IMR-90 (cell line): ENCODE data around the gene CARD14. TPM values are rescaled to one million over a fixed set of nuclear protein-coding genes. Genes with fewer than 3 reads are reported as not detected.

ENCODE experiments used
- ATAC-seq: fragments of 200-7000 bp; cut with Tn5 transposase; 2 replicates; pipeline ENCODE4 v1.9.1; 2020; ENCODE audit warnings: low read depth, mild to moderate bottlenecking, moderate library complexity
- BruUV-seq: library from RNA; stranded (reverse); fragments of 400-500 nt; replicated peaks from 2 replicates; lab custom pipeline; 2021; lab: Mats Ljungman, UMichigan
- CTCF ChIA-PET: fragments of 300-600 bp; formaldehyde crosslinking; extraction: SDS; loops from one replicate; lab custom pipeline; 2021; ENCODE audit warnings: antibody characterized with exemption; lab: Yijun Ruan, JAX
- POLR2A ChIA-PET: fragments of 300-600 bp; sonication (Branson Sonifier 250); formaldehyde crosslinking; loops from one replicate; lab custom pipeline; 2022; ENCODE audit warnings: antibody characterized with exemption; ENCODE audit not compliant: unreplicated experiment; lab: Charles Lee
- DNase-seq: peaks from one replicate; pipeline ENCODE4 v3.0.0; 2013
- H2AFZ ChIP-seq: replicated peaks from 2 replicates; pipeline ENCODE3; 2013; ENCODE audit warnings: low read length, mild to moderate bottlenecking; ENCODE audit not compliant: poor library complexity
- H2AK5ac ChIP-seq: 2 replicates; pipeline ENCODE4 v1.6.1; 2013; ENCODE audit warnings: low read depth, low read length, inconsistent platforms
- H2AK9ac ChIP-seq: replicated peaks from 2 replicates; pipeline ENCODE3; 2013; ENCODE audit warnings: mild to moderate bottlenecking, low read depth, low read length, moderate library complexity; ENCODE audit not compliant: poor library complexity
- H2BK120ac ChIP-seq: 2 replicates; pipeline ENCODE4 v1.6.1; 2013; ENCODE audit warnings: low read depth, low read length, inconsistent platforms
- H2BK15ac ChIP-seq: 3 replicates; pipeline ENCODE4 v1.6.1; 2013; ENCODE audit warnings: low read depth, low read length, inconsistent platforms
- H2BK20ac ChIP-seq: 2 replicates; pipeline ENCODE4 v1.6.1; 2013; ENCODE audit warnings: low read depth, mild to moderate bottlenecking, inconsistent platforms, low read length, moderate library complexity
- H2BK5ac ChIP-seq: 2 replicates; pipeline ENCODE4 v1.6.1; 2013; ENCODE audit warnings: mild to moderate bottlenecking, low read depth, low read length, inconsistent platforms; ENCODE audit not compliant: poor library complexity, severe bottlenecking
- H3K14ac ChIP-seq: replicated peaks from 2 replicates; pipeline ENCODE4 v1.6.1; 2013; ENCODE audit warnings: low read depth, low read length, inconsistent platforms
- H3K18ac ChIP-seq: 2 replicates; pipeline ENCODE4 v1.6.1; 2013; ENCODE audit warnings: low read depth, low read length, control low read depth
- H3K23ac ChIP-seq: 2 replicates; pipeline ENCODE4 v1.6.1; 2013; ENCODE audit warnings: low read depth, low read length, inconsistent platforms
- H3K27ac ChIP-seq: 2 replicates; pipeline ENCODE4 v1.5.1; 2013; ENCODE audit warnings: mild to moderate bottlenecking, control low read depth, low read length; ENCODE audit not compliant: insufficient read depth
- H3K27me3 ChIP-seq: 2 replicates; pipeline ENCODE4 v1.6.1; 2013; ENCODE audit warnings: low read length; ENCODE audit not compliant: control insufficient read depth, insufficient read depth
- H3K36me3 ChIP-seq: 2 replicates; pipeline ENCODE4 v1.6.1; 2013; ENCODE audit warnings: low read length, mixed read lengths; ENCODE audit not compliant: control insufficient read depth, insufficient read depth
- H3K4ac ChIP-seq: 2 replicates; pipeline ENCODE4 v1.6.1; 2013; ENCODE audit warnings: low read depth, low read length, inconsistent platforms
- H3K4me1 ChIP-seq: 2 replicates; pipeline ENCODE4 v1.6.1; 2013; ENCODE audit warnings: low read length, mixed read lengths; ENCODE audit not compliant: control insufficient read depth, insufficient read depth
- H3K4me2 ChIP-seq: 2 replicates; pipeline ENCODE4 v1.6.1; 2013; ENCODE audit warnings: low read depth, mild to moderate bottlenecking, control low read depth, low read length, moderate library complexity
- H3K4me3 ChIP-seq: 2 replicates; pipeline ENCODE4 v1.5.1; 2013; ENCODE audit warnings: low read depth, mild to moderate bottlenecking, control low read depth, low read length, moderate library complexity; ENCODE audit not compliant: insufficient read depth
- H3K56ac ChIP-seq: 2 replicates; pipeline ENCODE4 v1.6.1; 2013; ENCODE audit warnings: low read length, inconsistent platforms; ENCODE audit not compliant: insufficient read depth; ENCODE audit errors: extremely low read depth
- H3K79me1 ChIP-seq, 2 experiments: 2 replicates each; pipeline ENCODE4 v1.6.1; 2013; ENCODE audit warnings: low read length in 2 of 2, inconsistent platforms in 1 of 2, low read depth in 1 of 2
- H3K9ac ChIP-seq: 2 replicates; pipeline ENCODE4 v1.6.1; 2013; ENCODE audit warnings: low read depth, low read length, control low read depth
- H3K9me1 ChIP-seq: 2 replicates; pipeline ENCODE4 v1.6.1; 2013; ENCODE audit warnings: low read length, inconsistent platforms; ENCODE audit not compliant: insufficient read depth
- H3K9me3 ChIP-seq: 2 replicates; pipeline ENCODE4 v1.6.1; 2013; ENCODE audit warnings: low read length; ENCODE audit not compliant: control insufficient read depth, insufficient read depth
- H4K20me1 ChIP-seq: 2 replicates; pipeline ENCODE4 v1.6.1; 2013; ENCODE audit warnings: low read length, inconsistent platforms; ENCODE audit not compliant: insufficient read depth
- H4K5ac ChIP-seq: 2 replicates; pipeline ENCODE4 v1.6.1; 2013; ENCODE audit warnings: mild to moderate bottlenecking, low read depth, low read length, control low read depth
- H4K8ac ChIP-seq, 2 experiments: 2 replicates each; pipeline ENCODE4 v1.6.1; 2013; ENCODE audit warnings: low read depth in 2 of 2, low read length in 2 of 2, control low read depth in 1 of 2, inconsistent platforms in 1 of 2
- H4K91ac ChIP-seq: 2 replicates; pipeline ENCODE4 v1.6.1; 2013; ENCODE audit warnings: low read depth, low read length, inconsistent platforms; ENCODE audit not compliant: insufficient read depth
- BHLHE40 ChIP-seq: fragments of 150-350 bp; IDR thresholded peaks from 2 replicates; pipeline ENCODE4 v1.6.1; 2016; ENCODE audit warnings: mild to moderate bottlenecking, low read depth, low read length
- CEBPB ChIP-seq: IDR thresholded peaks from 2 replicates; pipeline ENCODE4 v1.6.1; 2012; ENCODE audit warnings: low read depth, low read length, improper control_type of control experiment
- CHD1 ChIP-seq: IDR thresholded peaks from 2 replicates; pipeline ENCODE4 v1.6.1; 2012; ENCODE audit warnings: low read depth, low read length, improper control_type of control experiment
- CTCF ChIP-seq: conservative IDR thresholded peaks from 2 replicates; pipeline ENCODE4 v1.5.1; 2012; ENCODE audit warnings: mild to moderate bottlenecking, low read depth, low read length, improper control_type of control experiment
- ELK1 ChIP-seq: fragments of 150-350 bp; IDR thresholded peaks from 2 replicates; pipeline ENCODE4 v1.6.1; 2016; ENCODE audit warnings: low read depth, mild to moderate bottlenecking, low read length, moderate library complexity, borderline replicate concordance
- FOS ChIP-seq: fragments of 150-350 bp; IDR thresholded peaks from 2 replicates; pipeline ENCODE4 v1.6.1; 2016; ENCODE audit warnings: low read depth, low read length
- MAZ ChIP-seq: IDR thresholded peaks from 2 replicates; pipeline ENCODE4 v1.6.1; 2012; ENCODE audit warnings: low read depth, mild to moderate bottlenecking, low read length, improper control_type of control experiment, moderate library complexity, borderline replicate concordance
- MXI1 ChIP-seq: IDR thresholded peaks from 2 replicates; pipeline ENCODE4 v1.6.1; 2012; ENCODE audit warnings: low read depth, mild to moderate bottlenecking, low read length, moderate library complexity, borderline replicate concordance
- NFE2L2 ChIP-seq: fragments of 150-350 bp; IDR thresholded peaks from 2 replicates; pipeline ENCODE4 v1.6.1; 2016; ENCODE audit warnings: low read depth, mild to moderate bottlenecking, low read length
- POLR2A ChIP-seq: IDR thresholded peaks from 2 replicates; pipeline ENCODE4 v1.6.1; 2012; ENCODE audit warnings: mild to moderate bottlenecking, low read depth, low read length
- RAD21 ChIP-seq: IDR thresholded peaks from 2 replicates; pipeline ENCODE4 v1.6.1; 2012; ENCODE audit warnings: low read length, improper control_type of control experiment
- RCOR1 ChIP-seq: IDR thresholded peaks from 2 replicates; pipeline ENCODE4 v1.6.1; 2012; ENCODE audit warnings: mild to moderate bottlenecking, low read length, improper control_type of control experiment; ENCODE audit not compliant: insufficient replicate concordance
- RFX5 ChIP-seq: IDR thresholded peaks from 2 replicates; pipeline ENCODE4 v1.8.0; 2012; ENCODE audit warnings: low read depth, mild to moderate bottlenecking, low read length, moderate library complexity
- SMC3 ChIP-seq: fragments of 150-350 bp; IDR thresholded peaks from 2 replicates; pipeline ENCODE4 v1.6.1; 2016; ENCODE audit warnings: low read depth, mild to moderate bottlenecking, antibody characterized with exemption, low read length, moderate library complexity
- USF2 ChIP-seq: fragments of 150-350 bp; IDR thresholded peaks from 2 replicates; pipeline ENCODE4 v1.6.1; 2017; ENCODE audit warnings: mild to moderate bottlenecking, antibody characterized with exemption, low read length, low read depth
- WGBS, 2 experiments: methylation state at CpG; one replicate each; pipeline versions ENCODE4 v1.1.5 to v1.1.7; 2013; ENCODE audit warnings: missing lambda C conversion rate in 2 of 2; ENCODE audit not compliant: insufficient read length in 1 of 2; ENCODE audit errors: extremely low coverage in 2 of 2; 5-methylcytosine and 5-hydroxymethylcytosine counted together
- dilution Hi-C: fragments of 300-500 bp; cut with HindIII; formaldehyde crosslinking; loops from one replicate; pipeline ENCODE4 v1.14.3; 2018; ENCODE audit warnings: low sequenced_read_pairs; ENCODE audit not compliant: unreplicated experiment
- in situ Hi-C: fragments of 300-500 bp; cut with MboI; formaldehyde crosslinking; loops from 3 replicates; pipeline ENCODE4 v1.14.3; 2019; ENCODE audit warnings: low sequenced_read_pairs, inconsistent platforms, mixed read lengths
- intact Hi-C: fragments of 100-400 bp; cut with micrococcal nuclease; formaldehyde crosslinking; loops from 2 replicates; pipeline ENCODE4 v1.10.0; 2022
- polyA plus RNA-seq, 3 experiments: library from polyadenylated mRNA; depleted of rRNA; stranded (reverse); fragments of >200 nt; gene quantifications; 2 replicates each; pipeline ENCODE4 v1.2.3, GENCODE V29; 2012; ENCODE audit warnings: low replicate concordance in 1 of 3
- total RNA-seq: library from RNA; depleted of rRNA; stranded (reverse); fragments of >200 nt; gene quantifications from 2 replicates; pipeline ENCODE4 v1.2.3, GENCODE V29; 2012

The CARD14 gene
- total and polyA plus RNA-seq, 2 of the 4 experiments (the other 2 are of a cell fraction) = not detected

GRCh38 chr17:80181431-80181830, 11.6 kb downstream of the CARD14 start:
- H3K9me3 ChIP-seq = no peaks in the 10 kb centered on the region
- WGBS, 2 experiments = 70% methylated on average over 2 of the region's 17 CpGs; no CpG with 5 or more reads in 1 of the 2 experiments
- no peak overlapping the region for H2BK5ac ChIP-seq
- DNase-seq (no peak), ATAC-seq (no peak)
- no peak overlapping the region for H3K4me2 ChIP-seq
- no peak overlapping the region; the same call in 1 of the 2 replicates for H3K14ac ChIP-seq
- no peak overlapping the region for H2BK20ac ChIP-seq
- H4K5ac ChIP-seq = no peak overlapping the region
- H3K79me1 ChIP-seq = no peaks in the 10 kb centered on the region
- H3K9me1 ChIP-seq = no peaks in the 10 kb centered on the region
- ChIA-PET POLR2A (interaction anchor here (0.6 kb wide), 1 partner anchor 97 kb away, joined by 4 read pairs; no protein-coding TSS in a partner anchor), CTCF (no interaction called here)
- TF ChIP-seq RAD21 (no peak), ELK1 (no peak), MXI1 (no peak), POLR2A (no peak), MAZ (no peak), SMC3 (no peak), NFE2L2 (no peak), USF2 (no peak), RCOR1 (no peak), BHLHE40 (no peak), CEBPB (no peak), CTCF (no peak), CHD1 (no peak), FOS (no peak), RFX5 (no peak)
- no peaks in the 10 kb centered on the region for H3K4me1 ChIP-seq
- H2AFZ ChIP-seq = no peak overlapping the region
- no peak overlapping the region for H3K23ac ChIP-seq
- BruUV-seq = no TSS peak
- H2BK15ac ChIP-seq = no peak overlapping the region
- H3K4ac ChIP-seq = no peak overlapping the region
- in situ Hi-C loops = no loop called here
- no peak overlapping the region for H2AK5ac ChIP-seq
- H3K4me3 ChIP-seq = no peak overlapping the region
- H2BK120ac ChIP-seq = no peak overlapping the region
- no peaks in the 10 kb centered on the region for H3K36me3 ChIP-seq
- no peak overlapping the region for H4K91ac ChIP-seq
- H3K56ac ChIP-seq = no peak overlapping the region
- H2AK9ac ChIP-seq = no peak overlapping the region
- dilution Hi-C loops = no loop called here
- H4K8ac ChIP-seq = no peak overlapping the region
- intact Hi-C loops = no loop called here
- no peak overlapping the region for H3K27ac ChIP-seq
- no peak overlapping the region for H3K9ac ChIP-seq
- peaks cover 28% of the 10 kb centered on the region for H3K27me3 ChIP-seq
- H4K20me1 ChIP-seq = no peaks in the 10 kb centered on the region
- H3K18ac ChIP-seq = no peak overlapping the region
